Stimulated activated CD8-positive, alpha-beta memory T cell treated with anti-CD3 and anti-CD28 coated beads, Interleukin-7, amount 100 ng/mL, for 4 hours (primary cell): ENCODE measurements around the gene CRKL.
"Not testable (repeated sequence)": the region's sequence is repeated elsewhere in the genome, so short reads cannot be mapped to it uniquely, and the experiment has no call there.

Source experiments
- DNase-seq, 2 donors: peaks; one replicate each; pipeline ENCODE4 v3.0.0-alpha.2; 2020; ENCODE audit warnings: low read depth in 2 of 2

The CRKL gene, protein sequence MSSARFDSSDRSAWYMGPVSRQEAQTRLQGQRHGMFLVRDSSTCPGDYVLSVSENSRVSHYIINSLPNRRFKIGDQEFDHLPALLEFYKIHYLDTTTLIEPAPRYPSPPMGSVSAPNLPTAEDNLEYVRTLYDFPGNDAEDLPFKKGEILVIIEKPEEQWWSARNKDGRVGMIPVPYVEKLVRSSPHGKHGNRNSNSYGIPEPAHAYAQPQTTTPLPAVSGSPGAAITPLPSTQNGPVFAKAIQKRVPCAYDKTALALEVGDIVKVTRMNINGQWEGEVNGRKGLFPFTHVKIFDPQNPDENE

DNA sequence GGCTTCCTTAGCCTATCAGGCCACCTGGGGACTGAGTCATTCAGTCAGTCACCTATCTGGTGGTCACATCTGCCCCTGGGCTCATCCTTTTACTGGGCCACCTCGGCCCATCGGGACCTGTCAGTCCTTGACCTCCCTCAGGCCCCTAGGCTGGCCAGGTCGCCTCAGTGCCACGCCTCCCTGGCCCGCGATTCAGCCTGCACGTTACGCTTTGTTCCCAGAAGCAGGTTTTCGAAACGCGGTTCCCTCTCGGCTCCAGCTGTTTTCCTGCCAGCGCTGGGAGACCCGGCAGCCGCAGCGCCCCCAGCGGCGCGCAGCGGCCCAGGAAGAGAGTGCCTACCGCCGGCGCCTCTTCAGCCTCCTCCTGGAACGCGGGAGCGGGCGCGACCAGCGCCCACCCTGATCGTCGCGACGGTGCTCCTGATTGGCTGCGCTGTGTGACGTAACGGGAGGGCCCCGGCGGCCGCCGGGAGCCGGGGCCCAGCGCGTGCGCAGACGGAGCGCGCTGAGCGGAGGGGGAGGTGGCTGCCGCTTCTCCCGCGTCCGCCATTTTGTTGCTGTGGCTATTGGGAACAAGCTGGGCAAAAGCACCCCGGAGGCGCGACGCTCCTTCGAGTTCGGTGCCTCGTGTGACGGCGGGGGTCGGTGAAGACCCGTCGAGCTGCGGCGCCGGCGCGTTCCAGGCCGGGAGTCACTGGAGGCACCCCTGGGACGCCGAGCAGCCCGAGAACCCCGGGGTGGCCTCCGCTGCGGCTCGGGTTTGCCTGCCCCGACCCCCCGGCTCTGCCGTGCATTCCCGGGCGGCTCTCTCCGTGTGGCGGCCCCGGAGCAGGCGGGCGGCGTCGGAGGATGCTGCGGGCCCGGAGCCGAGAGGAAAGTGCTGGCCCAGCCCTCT lies at the start of gene CRKL:
TSS of gene CRKL (plus strand) at position 492 of the 895 bp plus-strand sequence. CDS start 528 bp downstream, outside the sequence.
- peak; percentile 90 to 96 for DNase-seq

DNA sequence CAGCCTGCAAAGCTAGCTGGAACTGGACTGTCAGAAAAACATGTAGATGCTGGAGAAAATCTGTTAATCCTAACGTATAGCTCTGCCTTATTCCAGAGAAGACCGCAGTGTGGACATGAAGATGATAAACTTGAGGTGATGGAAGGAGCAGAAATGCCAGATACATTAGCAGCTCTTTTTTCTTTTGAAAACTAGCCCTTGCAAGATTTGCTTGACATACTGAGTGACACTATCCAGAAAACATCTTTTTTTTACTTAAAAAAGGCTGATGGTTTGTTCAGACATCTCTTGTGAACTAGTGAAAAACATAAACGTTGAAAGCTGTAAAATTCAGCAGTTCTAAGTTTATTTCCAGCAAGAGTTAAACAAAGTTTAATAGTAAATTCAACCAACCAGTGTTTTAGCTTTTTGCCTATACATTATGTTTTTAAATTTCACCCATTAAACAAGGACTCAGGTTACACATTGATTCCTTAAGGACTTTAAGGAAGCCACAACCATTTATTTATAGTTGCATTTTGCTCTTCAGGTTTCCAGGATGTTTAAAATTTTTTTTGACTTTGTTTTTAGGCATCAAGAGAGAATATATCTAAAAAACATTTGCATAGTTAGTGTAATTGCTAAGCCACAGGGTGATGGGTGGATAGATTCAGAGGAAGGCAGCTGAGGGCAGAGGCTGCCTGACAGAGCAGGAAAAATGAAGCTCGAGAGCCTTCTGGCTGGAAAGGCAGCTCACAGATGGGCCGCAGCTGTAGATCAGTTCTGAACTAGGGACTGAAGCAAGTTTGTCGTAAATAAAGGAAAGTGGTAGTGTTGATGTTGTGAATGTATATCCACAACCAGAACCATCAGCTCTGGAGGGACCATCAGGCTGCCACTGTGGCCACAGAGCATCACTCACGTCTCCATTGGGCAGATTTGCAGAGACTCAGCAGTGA lies 48.9 kb upstream of the CRKL start:
- no peak for DNase-seq

DNA sequence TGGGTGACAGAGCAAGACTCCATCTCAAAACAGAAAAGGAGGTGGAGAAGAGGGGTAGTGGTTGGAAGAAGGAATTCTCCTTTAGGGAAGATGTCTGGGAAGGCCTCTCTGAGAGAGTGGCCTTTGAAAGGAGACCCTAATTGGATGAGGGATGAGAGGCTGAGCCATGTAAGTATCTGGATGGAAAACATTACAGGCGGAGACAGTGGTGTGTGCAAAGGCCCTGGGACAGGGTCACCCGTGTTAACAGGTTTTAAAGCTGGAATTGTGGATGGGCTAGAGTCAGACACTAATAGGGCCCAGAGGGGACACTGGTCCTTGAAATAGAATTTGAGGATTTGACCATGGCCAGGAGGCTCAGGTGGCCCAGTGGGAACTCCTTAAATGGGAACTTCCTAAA lies 48.0 kb upstream of the CRKL start:
- no peak for DNase-seq

DNA sequence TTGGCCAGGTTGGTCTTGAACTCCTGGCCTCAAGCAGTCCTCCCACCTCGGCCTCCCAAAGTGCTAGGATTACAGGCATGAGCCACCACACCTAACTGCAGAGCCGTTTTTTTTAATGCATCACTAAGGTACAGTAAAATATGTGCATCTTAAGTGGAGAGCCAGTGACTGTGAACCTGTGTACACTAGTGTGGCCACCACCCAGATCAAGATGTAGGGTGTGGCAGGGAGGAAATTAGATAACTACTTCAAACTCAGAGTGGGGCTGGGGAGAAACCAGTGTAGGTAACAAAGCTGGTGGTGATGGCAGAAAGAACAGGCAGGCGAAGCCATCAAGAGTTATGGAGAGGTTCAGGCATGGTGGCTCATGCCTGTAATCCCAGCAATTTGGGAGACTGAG lies 44.0 kb upstream of the CRKL start:
- no peak for DNase-seq

DNA sequence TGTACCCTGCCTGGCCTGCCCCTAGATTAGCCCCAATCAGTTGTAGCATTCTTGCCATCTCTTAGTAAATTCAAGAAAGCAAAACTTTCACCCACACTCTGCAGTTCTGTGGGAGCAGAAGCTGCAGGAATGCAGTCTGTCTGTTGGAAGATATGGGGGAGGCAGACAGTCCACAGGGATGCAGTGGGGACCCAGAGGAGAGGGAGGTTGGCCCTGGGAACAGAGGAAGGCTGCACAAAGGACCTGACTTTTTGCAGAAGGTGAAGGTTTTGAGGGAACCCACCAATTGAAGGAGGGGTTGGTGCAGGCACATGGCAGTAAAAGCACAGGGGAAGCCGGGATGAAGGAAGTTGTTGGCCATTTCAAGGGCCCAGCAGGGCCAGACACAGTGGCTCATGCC lies 41.9 kb upstream of the CRKL start:
- DNase-seq, result no peak

DNA sequence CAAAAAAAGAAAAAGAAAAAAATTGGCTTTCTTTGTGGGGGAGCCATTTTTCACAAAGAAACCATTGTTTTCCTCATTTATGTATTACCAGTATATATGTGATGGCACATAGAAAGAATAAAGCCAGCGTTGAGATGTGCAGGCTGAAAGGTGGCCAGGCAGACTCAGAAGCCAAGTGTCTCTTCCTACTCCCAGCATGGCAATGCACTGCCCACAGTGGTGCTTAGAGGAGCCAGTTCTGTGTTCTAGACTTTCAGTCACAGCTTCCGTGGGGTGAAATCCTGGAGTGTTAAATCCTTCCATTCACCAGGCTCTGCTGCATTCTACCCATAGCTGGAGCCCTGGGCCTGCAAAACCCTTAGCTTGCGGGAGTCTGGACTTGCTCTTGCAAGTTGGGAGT lies 39.5 kb upstream of the CRKL start:
- no peak for DNase-seq

DNA sequence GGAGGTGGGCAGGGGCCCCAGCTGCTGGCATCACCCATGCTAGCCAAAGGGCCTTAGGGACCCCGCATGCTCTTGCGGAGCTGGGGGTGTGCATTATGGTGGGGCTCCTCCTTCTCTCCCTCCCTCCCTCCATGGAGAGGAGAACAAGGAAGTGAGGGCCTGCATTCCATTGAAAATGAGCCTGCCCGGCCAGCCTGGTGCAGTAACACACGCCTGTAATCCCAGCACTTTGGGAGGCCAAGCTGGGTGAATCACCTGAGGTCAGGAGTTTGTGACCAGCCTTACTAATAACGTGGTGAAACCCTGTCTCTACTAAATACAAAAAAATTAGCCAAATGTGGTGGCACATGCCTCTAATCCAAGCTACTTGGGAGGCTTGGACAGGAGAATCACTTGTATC lies 36.0 kb upstream of the CRKL start:
- no peak for DNase-seq

DNA sequence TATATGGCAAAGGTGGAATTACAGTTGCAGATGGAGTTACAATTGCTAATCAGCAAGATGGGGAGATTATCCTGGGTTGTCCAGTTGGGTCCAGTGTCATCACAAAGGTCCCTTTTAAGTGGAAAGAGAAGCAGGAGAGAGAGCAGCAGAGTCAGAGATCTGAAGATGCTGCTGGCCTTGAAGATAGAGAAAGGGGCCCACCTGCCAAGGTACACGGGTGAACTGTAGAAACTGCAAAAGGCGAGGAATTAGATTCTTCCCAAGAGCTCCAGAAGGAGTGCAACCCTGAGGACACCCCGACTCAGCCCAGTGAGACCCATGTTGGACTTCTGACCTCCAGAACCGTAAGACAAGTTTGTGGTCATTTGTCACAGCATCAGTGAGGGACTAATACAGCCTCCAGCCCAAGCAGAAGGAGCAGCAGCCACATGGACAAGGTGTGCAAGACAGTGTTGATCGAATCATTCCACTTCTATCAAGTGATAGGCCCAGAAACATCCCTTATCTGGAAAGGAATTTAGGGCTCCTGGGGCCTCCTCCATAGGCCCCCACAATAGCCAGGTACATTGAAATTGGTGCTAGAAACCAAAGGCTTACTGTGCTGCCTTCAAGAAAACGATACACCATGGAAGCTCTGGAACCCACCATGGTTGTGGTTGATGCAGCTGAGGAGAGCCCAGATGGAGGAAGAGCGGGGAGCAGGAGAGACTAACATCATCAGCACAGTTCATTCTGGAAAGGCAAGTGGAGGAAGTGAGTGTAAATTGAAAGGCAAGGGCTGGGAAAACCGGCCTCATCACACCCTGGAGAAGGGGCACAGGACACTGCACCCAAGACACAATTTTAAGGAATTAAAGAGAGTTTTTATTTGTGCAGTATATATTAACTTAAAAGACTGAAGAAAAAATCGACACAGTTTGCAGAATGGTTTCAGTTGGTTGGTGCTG lies 35.1 kb upstream of the CRKL start:
- DNase-seq, result no peak

DNA sequence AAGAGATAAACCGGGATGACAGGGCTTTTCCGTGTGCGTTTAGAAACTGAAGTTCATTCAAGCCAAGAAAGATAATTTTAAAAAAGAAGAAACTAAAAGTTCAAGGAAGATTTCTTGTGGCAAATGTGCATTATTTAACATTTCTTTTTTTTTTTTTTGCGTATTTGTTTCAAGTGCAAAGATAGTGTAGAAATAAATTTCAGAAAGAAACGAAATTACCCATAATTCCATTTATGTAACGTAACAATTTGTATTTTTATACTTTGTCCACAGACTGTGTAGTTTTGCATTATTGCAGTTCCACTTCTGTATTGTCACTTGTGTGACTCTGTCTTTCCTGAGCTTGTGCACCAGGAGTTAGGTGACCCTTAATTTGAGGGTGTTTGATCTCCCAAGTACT lies 34.4 kb upstream of the CRKL start:
- no peak for DNase-seq

DNA sequence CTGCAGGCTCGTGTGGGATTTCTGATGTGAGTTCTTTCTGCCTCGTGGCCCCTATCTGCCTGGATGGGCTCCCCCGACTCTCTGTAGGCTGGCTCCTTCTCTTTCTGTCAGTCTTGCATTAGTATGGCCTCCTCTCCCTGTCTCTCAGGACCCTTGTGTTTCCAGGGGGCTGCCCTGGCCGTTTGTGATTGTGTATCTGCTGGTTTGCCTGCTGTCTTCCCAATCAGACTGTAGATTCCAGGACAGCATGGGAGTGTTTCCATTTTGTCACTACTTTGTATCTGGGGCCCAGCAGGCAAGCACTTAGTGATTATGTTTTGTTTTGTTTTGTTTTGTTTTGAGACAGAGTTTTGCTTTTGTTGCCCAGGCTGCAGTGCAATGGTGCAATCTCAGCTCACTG lies 32.8 kb upstream of the CRKL start:
- no peak for DNase-seq

DNA sequence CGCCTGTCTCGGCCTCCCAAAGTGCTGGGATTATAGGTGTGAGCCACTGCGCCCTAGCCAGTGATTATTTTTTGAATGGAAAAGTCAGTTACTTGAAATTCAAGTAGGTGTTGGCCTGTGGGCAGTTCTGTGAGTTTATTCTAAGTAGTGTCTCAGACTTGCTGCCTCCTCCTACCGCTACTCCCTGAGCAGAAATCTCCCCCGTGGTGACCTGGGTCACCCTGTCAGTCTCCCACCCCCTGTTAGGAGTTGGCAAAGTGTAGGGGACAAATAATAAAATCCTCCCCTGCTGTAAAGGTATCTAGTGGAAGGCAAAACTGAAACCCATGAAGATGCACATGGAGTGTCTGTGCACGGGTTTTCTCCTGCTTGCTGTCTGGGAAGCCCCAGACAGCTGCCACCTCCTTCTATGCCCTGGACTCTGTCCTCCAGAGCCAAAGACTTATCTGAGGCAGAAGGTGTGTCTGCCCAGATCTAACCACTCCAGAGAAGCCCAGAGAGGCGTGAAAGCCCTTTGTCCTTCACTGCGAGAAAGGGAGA lies 32.1 kb upstream of the CRKL start:
- no peak for DNase-seq

DNA sequence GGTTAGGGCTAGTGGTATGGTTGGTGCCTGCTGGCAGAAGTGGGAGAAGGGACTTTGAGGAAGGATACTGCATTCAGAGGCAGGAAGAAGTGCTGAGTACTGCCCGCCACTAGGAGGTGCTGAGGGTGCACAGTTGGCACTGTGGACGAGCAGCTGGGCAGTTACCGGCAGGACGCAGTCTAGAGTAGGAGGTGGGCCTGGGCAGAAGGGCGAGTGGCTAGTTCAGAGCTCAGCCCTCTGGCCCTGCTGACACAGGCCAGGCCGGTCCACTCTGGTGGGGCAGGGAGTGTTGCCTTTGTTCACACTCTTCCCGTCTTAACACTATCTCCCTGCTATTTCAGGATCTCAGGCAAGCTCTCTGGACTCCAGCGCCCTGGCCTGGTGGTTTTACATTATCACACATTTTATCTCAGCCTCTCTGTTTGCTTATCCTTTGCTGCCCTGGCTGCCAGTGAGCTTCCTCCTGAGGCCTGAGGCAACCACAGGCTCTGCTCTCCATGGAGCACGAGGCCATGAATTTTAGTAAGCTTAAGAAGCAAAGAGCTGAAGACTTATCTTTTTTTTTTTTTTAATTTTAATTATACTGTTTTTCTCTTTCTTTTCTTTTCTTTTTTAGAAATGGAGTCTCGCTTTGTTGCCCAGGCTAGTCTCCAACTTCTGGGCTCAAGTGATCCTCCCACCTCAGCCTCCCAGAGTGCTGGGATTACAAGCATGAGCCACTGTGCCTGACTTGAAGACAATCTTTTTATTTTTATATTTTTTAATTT lies 31.5 kb upstream of the CRKL start:
- peak; percentile 12 to 13 for DNase-seq

DNA sequence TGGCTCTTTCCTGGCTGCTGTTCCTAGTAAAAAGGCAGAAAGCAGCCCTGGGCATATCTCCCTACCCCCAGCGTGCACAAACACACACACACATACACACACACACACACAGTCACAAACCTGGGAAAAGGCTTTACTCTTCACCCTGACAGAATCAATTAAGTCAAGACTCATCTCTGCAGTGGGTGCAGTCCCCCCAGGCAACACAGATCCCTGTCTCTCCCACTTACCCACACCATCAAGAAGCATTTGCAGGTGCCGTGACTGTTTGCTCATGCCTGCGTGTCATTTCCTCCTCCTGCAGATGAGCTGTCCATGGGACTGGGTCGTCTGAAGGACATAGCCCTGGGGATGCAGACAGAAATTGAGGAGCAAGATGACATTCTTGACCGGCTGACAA lies 29.8 kb upstream of the CRKL start:
- DNase-seq, result no peak

DNA sequence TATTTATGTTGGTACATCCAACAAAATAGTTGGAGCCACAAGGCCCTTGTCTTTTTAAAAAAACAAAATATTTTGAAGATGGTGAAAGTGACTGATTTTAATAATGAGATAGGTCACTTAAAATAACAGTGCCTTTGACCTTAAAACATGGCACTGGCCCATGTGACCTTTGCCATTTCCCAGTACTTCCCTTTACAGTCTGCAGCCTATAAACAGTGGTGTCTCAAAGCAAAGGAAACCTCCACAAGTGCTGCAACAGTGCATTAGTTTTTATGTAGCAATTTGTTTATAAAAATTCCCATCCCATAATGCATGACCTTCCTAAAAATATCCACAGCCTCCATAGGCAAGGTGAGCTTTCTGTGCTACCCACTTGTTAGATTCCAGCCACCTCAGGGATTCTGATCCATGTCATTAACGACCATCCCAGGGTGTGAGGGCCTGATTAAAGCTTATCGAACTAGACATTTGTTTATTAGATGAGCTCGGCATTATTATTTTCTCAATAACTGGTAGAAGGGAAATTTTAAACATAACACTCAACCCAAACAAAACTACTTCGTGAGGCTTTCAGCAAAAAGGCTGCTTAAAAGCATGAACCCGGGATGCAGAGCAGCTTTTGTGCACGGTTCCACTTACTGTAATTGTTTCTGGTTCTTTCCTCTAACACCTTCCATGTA lies 28.0 kb upstream of the CRKL start:
- no peak for DNase-seq

DNA sequence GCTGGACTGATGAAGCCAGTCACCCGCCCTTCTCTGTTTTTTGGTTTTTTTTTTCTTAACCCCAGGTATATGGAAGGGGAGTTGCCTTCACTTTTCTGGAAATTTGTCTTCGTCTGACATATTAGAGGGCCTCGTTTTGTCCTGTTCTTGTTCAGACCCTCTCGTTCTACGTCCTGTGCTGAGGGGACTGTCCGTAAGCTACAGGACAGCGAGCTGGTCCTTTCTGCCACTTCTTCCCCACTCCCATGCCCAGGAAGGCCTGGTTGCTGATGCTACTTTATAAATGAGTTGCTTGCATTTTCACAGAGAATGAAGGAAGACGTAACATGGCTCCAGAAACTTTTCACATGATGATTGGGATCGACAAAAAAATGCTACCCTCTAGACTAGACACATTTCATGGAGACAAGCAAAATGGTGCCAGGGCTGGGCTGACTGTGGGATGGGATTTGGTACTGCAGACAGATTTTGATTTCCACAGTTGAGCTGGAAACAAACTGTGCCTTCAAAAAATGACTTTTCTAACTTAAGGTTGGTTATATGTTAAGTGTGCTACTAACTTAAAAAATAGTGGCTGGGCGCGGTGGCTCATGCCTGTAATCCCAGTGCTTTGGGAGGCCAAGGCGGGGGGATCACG lies 27.2 kb upstream of the CRKL start:
- no peak for DNase-seq

DNA sequence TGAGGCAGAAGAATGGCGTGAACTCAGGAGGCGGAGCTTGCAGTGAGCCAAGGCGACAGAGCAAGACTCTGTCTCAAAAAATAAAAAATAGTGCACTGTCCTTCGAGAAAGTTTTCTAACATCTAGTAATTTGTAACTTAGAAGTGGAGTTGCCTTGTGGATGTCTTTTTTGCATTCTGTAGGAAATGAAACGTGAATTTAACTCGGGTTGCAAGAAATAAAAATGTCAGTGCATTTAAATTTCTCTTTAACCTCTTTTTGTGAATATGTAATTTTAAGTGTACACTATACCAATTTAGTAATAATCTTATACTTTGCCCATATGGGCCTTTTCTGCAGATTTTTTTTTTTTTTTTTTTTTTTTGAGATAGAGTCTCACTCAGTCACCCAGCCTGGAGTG lies 26.2 kb upstream of the CRKL start:
- DNase-seq, result no peak

DNA sequence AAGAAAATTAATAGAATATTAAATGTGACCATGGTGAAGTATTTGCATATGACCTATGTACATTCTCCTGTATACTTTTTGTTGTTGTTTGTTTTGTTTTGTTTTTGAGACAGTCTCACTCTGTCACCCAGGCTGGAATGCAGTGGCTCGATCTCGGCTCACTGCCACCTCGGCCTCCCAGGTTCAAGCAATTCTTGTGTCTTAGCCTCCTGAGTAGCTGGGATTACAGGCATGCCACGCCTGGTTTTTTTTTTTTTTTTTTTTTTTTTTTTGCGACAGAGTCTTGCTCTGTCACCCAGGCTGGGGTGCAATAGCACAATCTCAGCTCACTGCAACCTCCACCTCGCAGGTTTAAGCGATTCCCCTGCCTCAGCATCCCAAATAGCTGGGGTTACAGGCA lies 19.5 kb upstream of the CRKL start:
- not testable (repeated sequence) for DNase-seq

DNA sequence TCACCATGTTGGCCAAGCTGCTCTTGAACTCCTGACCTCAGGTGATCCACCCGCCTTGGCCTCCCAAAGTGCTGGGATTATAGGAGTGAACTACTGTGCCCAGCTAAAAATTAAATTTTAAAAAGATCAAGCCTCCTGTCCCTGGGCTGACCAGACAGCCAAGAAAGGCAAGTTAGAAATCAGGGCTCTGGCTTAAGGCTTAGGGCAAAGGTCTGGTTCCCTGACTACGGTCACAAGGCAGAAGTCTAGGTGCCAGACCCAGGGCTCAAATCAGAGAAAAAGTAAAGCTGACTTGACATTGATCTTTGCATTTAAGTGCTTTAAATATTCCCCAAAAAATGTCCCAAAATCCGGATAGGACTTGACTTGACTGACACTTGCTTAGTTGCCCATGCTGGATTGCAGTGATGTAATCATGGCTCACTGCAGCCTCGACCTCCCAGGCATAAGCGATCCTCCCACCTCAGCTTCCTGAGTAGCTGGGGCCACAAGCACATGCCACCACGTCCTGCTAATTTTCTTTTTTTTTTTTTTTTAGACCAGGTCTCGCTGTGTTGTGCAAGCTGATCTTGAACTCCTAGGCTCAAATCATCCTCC lies 17.3 kb upstream of the CRKL start:
- DNase-seq, result no peak
